IPS-20b (cell line): Measurements from ENCODE around the gene ESPNL.

Experiments
- H3K27ac ChIP-seq: one replicate; pipeline ENCODE4 v1.5.1; 2013; ENCODE audit warnings: low read length
- H3K27me3 ChIP-seq: 2 replicates; pipeline ENCODE4 v1.6.1; 2013; ENCODE audit warnings: mild to moderate bottlenecking, low read length, inconsistent platforms; ENCODE audit not compliant: insufficient read depth
- H3K36me3 ChIP-seq: 2 replicates; pipeline ENCODE4 v1.6.1; 2013; ENCODE audit warnings: low read depth, mild to moderate bottlenecking, inconsistent platforms, low read length, moderate library complexity; ENCODE audit not compliant: insufficient read depth
- H3K4me1 ChIP-seq: 2 replicates; pipeline ENCODE4 v1.6.1; 2013; ENCODE audit warnings: mild to moderate bottlenecking, control low read depth, inconsistent platforms, low read length, moderate library complexity; ENCODE audit not compliant: insufficient read depth
- H3K4me3 ChIP-seq: 2 replicates; pipeline ENCODE4 v1.5.1; 2013; ENCODE audit warnings: mild to moderate bottlenecking, low read length, inconsistent platforms
- H3K9ac ChIP-seq: 2 replicates; pipeline ENCODE4 v1.6.1; 2013; ENCODE audit warnings: low read depth, mild to moderate bottlenecking, inconsistent platforms, low read length, moderate library complexity
- H3K9me3 ChIP-seq: 2 replicates; pipeline ENCODE4 v1.6.1; 2013; ENCODE audit warnings: mild to moderate bottlenecking, low read depth, low read length, inconsistent platforms; ENCODE audit not compliant: insufficient read depth

ESPNL gene

DNA sequence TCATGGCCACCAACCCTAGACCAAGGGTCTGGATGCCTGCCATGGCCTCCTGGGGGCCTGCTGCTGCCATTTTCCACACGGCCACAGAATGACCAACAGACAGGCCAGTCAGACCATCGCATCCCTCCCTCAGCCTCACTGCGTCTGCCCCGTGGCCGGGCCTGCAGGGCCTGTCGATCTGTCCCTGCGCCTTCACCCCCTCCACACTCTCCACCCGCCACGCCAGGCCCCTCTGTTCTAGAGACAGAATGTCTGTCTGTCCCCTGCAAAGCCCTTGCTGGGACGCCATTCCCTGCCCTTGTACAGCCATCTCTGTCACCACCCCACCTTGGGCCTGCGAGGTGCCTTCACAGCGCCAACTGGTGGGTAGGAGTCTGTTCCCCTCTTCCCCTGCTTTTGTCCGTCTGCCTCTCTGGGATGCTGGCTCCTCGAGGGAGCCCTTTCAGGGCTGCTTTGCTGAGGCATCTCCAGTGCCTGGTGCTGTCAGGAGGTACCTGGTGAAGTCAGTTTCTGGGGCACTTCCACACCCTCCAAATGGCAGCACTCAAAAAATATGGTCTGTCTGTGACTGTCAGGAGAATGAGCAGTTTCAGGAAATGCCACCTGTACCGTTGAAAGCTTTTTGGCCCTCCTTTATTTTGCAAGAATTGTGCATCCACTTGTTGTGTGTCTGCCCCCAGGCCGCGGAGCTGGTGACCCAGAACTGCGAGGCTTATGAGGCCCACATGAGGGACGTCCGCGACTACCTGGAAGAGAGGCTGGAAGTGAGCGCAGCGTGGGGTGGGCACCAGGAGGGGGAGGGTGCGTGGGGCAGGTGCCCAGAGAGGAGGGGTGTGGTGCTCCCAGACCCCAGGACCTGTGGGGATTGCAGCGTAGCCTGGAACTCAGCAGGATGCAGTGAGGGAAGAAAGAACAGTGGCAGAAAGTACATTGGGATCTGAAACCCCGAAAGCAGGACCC, 6.7 kb upstream of the ESPNL start:
- Histone ChIP-seq H3K4me1 (peaks cover 7% of the 10 kb centered on the region), H3K9me3 (no peaks in the 10 kb centered on the region), H3K27me3 (no peaks in the 10 kb centered on the region), H3K9ac (no peak overlapping the region), H3K36me3 (peaks cover 25% of the 10 kb centered on the region; the same call in 1 of the 2 replicates), H3K27ac (no peak overlapping the region), H3K4me3 (no peak overlapping the region)

DNA sequence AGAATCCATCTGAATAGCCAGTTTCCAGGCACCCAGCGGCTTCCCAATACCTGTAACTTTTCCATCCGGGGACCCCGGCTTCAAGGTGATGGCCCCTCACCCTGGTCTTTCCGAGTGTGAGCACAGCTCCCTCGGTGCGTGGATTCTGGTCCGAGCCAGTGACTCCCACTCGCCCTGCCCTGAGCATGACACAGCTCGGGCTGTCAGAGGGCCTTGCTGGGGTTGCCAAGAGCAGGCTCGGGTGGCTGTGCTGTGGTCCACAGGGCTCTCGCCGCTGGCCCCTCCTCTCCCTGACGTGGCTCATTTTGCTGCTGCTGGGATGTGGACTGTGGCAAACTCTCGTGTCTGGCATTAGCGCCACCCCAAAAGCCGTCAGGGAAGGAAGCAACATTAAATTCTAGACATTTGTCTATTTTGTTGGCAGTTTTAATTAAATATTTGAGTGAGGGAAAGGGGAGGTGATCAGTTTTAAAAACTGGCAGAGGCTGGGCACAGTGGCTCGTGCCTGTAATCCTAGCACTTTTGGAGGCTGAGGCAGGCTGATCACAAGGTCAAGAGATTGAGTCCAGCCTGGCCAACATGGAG, 5.6 kb upstream of the ESPNL start:
- H3K27me3 ChIP-seq, result no peaks in the 10 kb centered on the region
- H3K9ac ChIP-seq, result no peak overlapping the region
- peaks cover 15% of the 10 kb centered on the region; the same call in 1 of the 2 replicates for H3K36me3 ChIP-seq

DNA sequence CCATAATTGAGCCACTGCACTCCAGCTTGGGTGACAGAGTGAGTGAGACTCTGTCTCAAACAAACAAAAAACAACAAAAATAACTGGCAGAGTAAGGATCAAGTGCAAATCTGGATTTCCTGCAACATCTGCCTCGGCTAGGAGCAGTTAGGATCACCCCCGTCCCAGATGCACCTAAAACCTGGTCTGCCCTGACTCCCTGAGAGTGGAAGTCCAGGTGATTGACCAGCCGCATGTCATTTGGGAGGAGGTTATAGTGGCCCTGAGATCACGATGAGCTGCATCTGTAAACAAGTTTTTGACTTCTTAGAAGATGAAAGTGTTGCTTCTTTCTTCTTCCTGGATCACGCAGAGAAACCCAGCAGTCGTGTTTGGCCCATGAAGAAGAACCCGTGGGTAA, 5.0 kb upstream of the ESPNL start:
- no peaks in the 10 kb centered on the region for H3K27me3 ChIP-seq
- no peak overlapping the region for H3K4me3 ChIP-seq
- H3K9me3 ChIP-seq, result no peaks in the 10 kb centered on the region
- no peak overlapping the region for H3K9ac ChIP-seq
- H3K4me1 ChIP-seq, result peaks cover 7% of the 10 kb centered on the region
- no peak overlapping the region for H3K27ac ChIP-seq
- peaks cover 15% of the 10 kb centered on the region; the same call in 1 of the 2 replicates for H3K36me3 ChIP-seq

More for the DNA sequence above, 5.6 kb upstream of the ESPNL start:
- no peaks in the 10 kb centered on the region for H3K9me3 ChIP-seq
- peaks cover 7% of the 10 kb centered on the region for H3K4me1 ChIP-seq
- H3K4me3 ChIP-seq, result no peak overlapping the region
- H3K27ac ChIP-seq, result no peak overlapping the region

DNA sequence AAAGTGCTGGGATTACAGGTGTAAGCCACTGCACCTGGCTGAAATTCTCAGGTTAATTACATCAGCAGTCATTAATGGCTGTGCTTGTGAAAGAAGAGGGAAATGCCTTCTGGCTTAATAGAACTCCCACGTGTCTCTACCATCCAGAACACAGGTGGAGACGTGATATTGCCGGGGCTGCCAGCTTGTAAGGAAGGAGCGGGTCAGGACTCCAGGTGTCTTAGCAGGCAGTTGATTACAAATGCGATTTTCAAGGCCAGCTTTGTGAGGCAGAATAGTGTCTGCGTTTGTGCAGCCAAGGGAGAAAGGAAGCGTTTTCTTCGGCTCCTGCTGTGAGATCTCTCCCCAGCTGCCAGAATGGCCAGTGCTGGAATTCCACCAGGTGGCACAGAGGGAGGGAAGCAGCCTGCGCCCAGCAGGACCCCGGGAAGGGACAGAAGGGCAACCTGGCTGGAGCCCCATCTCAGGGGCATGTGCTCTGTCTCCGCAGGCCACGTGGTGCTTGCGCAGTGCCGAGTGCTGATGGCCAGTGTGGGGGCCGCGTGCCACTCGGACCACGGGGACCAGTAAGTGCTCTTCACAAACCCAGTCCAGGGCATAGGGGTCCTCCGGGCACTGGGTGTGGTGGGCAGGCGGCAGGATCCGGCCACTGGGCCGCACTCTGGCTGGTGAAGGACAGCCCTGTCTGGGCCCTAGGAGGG, 3.7 kb upstream of the ESPNL start:
- H3K9me3 ChIP-seq, result no peaks in the 10 kb centered on the region
- H3K36me3 ChIP-seq, result peaks cover 7% of the 10 kb centered on the region; the same call in 1 of the 2 replicates
- peak overlapping the region; percentile 53; the same call in 1 of the 2 replicates for H3K9ac ChIP-seq
- H3K27ac ChIP-seq, result no peak overlapping the region
- H3K4me1 ChIP-seq, result peaks cover 7% of the 10 kb centered on the region
- no peaks in the 10 kb centered on the region for H3K27me3 ChIP-seq
- no peak overlapping the region for H3K4me3 ChIP-seq

DNA sequence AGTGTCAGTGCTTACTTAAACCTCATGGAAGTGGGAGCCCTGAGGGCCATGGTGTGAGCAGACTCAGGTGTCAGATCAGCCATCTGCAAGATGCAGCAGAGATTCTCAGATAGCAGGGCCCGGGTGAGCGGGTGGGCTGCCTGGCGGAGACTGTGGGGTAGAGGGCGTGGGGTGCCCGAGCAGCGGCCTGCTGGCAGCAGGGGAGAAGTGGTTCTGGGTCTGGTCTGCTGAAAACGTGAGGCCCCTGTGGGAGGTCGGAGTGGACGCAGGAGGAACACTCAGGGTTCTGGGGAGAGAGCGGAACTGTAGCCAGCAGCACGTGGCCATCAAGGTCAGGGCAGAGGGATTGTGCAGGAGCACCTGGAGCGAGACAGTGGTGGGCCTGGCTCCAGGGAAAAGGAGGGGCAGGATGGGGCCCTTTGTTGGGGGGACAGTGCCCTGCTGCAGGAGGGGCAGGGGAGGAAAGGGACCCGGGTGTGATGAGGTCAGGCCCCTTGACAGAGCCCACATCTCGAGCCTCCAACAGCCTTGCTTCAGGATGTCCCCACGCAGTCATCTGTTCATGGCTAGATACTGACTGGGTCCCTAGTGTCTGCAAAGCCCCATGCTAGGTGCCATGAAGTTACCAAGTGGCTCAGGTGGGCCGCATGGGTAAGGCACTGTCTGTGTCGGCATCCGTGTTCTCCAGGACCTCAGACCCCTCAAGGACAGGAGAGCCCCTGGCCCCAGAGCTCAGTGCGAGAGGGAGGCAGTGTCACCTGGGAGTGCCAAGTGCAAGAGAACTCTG, 2.7 kb upstream of the ESPNL start:
- no peak overlapping the region for H3K9ac ChIP-seq
- no peaks in the 10 kb centered on the region for H3K27me3 ChIP-seq
- H3K36me3 ChIP-seq, result peaks cover 7% of the 10 kb centered on the region; the same call in 1 of the 2 replicates
- peaks cover 7% of the 10 kb centered on the region for H3K4me1 ChIP-seq
- H3K27ac ChIP-seq, result no peak overlapping the region
- no peaks in the 10 kb centered on the region for H3K9me3 ChIP-seq
- no peak overlapping the region for H3K4me3 ChIP-seq

DNA sequence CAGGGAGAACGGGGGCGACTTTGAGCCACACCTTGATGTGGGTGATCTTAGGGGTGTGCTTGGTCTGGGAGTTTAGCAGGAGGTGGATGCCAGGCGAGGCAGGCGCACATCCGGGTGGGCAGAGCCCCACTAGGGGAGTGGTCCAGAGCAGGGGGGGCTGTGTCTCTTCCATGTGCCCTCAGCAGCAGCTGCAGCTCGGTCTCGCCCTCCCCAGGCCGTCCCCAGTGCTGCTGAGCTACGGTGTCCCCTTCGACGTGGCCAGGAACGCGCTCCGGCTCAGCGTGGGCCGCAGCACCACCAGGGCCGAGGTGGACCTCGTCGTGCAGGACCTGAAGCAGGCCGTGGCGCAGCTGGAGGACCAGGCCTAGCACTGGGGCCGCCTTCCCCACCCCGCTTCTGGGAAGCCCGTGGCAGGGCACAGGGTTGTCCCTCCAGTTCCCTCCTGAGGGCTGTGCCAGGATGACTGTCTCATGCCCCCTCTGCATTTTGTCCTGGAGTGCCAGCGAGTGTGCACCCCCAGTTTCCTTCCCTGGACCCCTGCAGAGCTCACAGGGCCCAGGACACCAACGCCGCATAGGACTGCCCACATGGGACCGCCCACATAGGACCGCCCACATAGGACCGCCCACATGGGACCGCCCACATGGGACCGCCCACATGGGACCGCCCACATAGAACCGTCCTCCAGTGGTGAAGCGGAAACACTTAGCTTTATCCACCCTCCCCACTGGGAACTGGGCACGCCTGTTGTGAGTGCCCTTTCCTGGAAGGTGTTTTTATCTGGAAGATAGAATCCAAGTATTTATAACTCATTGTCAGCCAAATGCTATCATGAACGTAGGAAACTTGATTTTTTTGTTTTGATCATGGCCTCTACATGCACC, 1.9 kb upstream of the ESPNL start:
- no peaks in the 10 kb centered on the region for H3K9me3 ChIP-seq
- H3K36me3 ChIP-seq, result peaks cover 7% of the 10 kb centered on the region; the same call in 1 of the 2 replicates
- H3K27me3 ChIP-seq, result no peaks in the 10 kb centered on the region
- no peak overlapping the region for H3K27ac ChIP-seq
- H3K4me1 ChIP-seq, result peaks cover 7% of the 10 kb centered on the region
- no peak overlapping the region for H3K4me3 ChIP-seq
- H3K9ac ChIP-seq, result no peak overlapping the region

DNA sequence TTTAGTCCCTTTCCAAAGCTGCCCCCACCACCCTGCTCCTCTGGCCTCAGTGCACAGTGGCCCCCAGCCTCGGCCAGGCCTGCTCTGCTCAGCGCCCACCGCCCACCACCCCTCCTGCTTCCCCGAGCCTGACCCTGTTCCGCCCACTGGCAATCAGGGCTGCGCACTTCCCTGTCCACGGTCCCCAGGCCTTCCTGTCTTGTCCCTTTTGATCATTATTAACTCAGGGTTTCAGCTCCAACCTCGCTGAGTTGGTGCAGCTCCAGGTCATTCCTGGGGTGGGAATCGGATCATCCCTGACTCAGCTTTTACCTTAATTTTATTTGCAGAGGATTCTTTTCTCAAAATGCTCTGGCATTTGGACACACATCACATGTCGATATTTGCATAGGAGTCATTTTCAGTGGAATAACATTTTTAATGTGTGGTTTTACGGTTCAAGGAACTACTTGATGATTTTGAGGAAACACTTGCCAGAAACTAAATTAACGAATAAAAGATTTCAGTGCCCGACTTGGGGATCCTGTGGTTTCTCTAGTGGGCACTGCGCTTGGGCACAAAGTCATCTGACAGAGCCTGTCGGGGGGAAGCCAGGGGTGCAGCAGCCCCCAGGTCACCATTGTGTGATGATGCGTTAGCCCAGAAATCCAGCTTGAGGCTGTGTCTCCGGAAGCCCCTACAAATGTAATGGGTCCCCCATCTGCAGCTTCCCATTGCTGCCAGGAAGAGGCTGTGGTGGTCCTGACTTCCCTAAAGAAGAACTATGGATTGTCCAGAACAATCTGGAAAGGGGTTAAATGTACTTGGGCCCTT, 1.0 kb upstream of the ESPNL start:
- Histone ChIP-seq H3K27me3 (no peaks in the 10 kb centered on the region), H3K4me1 (peaks cover 7% of the 10 kb centered on the region), H3K9me3 (no peaks in the 10 kb centered on the region), H3K9ac (no peak overlapping the region), H3K36me3 (peaks cover 7% of the 10 kb centered on the region; the same call in 1 of the 2 replicates), H3K27ac (no peak overlapping the region), H3K4me3 (no peak overlapping the region)

DNA sequence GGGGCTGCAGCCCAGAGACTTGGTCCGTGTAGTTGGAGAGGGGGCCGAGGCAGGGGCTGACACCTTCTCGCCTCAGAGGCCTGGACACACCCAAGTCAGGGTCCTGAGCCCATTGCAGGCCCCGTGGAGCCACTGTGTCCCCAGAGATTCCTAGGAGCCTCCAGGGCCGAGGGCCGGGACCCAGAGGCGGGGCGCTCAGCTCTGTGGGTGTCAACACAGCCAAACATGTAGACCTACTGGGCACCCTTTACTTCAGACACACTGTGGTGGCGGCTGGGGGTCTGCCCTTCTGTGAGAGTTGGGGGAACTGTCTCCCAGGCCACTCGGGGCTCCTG, 459 bp upstream of the ESPNL start:
- no peak overlapping the region for H3K27ac ChIP-seq

DNA sequence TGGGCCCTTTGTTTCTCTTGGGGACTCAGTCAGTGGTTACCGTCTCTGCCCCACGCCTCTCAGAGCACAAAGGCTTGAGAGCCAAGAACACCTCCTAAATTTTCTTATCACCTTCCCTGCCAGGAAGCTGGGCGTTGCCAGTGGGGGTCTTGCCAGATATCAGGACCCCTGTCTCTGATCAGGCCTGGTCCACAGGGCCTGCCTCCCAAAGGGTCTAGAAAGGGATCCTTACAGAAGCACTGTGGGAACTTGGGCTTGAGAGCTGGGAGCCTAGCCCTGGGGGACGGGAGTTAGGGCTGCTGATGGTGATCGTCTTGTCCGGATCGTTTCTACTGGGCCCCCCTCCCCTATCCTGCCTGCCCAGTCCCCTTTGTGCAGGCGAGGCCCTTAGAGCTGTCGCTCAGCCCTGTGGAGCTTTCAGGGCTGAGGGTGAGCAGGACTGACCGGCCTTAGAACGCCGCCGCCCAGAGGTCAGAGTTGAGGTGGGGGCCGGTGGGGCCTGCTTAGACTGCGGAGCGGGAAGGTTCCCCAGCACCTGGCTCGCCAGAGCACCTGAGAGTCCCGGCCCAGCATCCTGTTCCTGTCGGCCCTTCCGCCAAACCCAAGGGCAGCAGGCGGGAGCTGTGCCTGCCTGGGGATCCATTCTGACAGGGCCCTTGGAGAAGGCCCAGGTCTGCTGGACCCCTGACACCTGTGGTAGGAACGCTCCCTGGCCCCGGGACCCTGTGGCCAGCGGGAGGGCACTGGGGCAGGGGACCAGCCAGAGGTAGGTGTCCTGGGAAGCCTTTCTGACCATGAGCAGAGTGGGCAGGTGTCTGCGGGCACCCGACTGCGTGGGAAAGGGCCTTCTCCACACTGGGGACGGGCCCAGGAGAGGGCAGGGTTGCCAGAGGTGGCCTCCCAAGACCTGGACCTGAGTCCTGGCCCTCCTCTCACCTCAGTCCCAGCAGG, 956 bp downstream of the ESPNL start:
- Histone ChIP-seq H3K4me1 (peaks cover 7% of the 10 kb centered on the region), H3K27me3 (no peaks in the 10 kb centered on the region), H3K36me3 (no peaks in the 10 kb centered on the region), H3K9ac (no peak overlapping the region), H3K27ac (no peak overlapping the region), H3K9me3 (no peaks in the 10 kb centered on the region), H3K4me3 (no peak overlapping the region)

More for the DNA sequence above, 459 bp upstream of the ESPNL start:
- H3K4me3 ChIP-seq, result no peak overlapping the region
- H3K4me1 ChIP-seq, result peaks cover 7% of the 10 kb centered on the region
- H3K27me3 ChIP-seq, result no peaks in the 10 kb centered on the region
- H3K9ac ChIP-seq, result no peak overlapping the region
- H3K9me3 ChIP-seq, result no peaks in the 10 kb centered on the region
- H3K36me3 ChIP-seq, result peaks cover 7% of the 10 kb centered on the region; the same call in 1 of the 2 replicates
